HepG2 (cell line): ENCODE data around the gene PLB1. TPM values are rescaled to one million over a fixed set of nuclear protein-coding genes. Genes with fewer than 3 reads are reported as not detected.

ENCODE experiments used
- ATAC-seq: fragments of 200-7000 bp; cut with Tn5 transposase; 3 replicates; pipeline ENCODE4 v1.9.1; 2020; ENCODE audit warnings: mild to moderate bottlenecking, moderate library complexity
- BruUV-seq: library from RNA; stranded (reverse); fragments of 400-500 nt; replicated peaks from 2 replicates; lab custom pipeline; 2021; lab: Mats Ljungman, UMichigan
- CTCF ChIA-PET: fragments of 300-600 bp; formaldehyde crosslinking; extraction: SDS; loops from one replicate; lab custom pipeline; 2021; ENCODE audit warnings: low total read pairs, inconsistent platforms, low intra/inter-chr PET ratio; lab: Yijun Ruan, JAX
- POLR2A ChIA-PET: fragments of 350-600 bp; sonication (Branson Sonifier 250); formaldehyde crosslinking; loops from one replicate; lab custom pipeline; 2020; ENCODE audit warnings: antibody characterized with exemption, inconsistent platforms; lab: Yijun Ruan, JAX
- DNase-seq: peaks from one replicate; pipeline ENCODE4 v3.0.0-alpha.2; 2015; ENCODE audit warnings: low spot score
- FAIRE-seq: peaks from 3 replicates; lab custom pipeline; 2011; peaks lifted over from hg19 to GRCh38; lab: Jason Lieb, UNC
- H2AFZ ChIP-seq: one replicate; pipeline ENCODE4 v1.6.1; 2011; ENCODE audit warnings: low read length, inconsistent platforms
- H3K27ac ChIP-seq: fragments of 300-600 bp; 3 replicates; pipeline ENCODE4 v1.8.0; 2011; ENCODE audit warnings: mixed run types, mild to moderate bottlenecking, mixed read lengths, low read length, inconsistent platforms; ENCODE audit not compliant: insufficient read depth; ENCODE audit errors: extremely low read length
- H3K27me3 ChIP-seq, 2 experiments: fragments of 200-600 bp in 1 of 2; 2 replicates in 1 of 2; 3 replicates in 1 of 2; pipeline versions ENCODE4 v1.6.0 to v1.8.0; 2011; ENCODE audit warnings: low read length in 2 of 2, mild to moderate bottlenecking in 2 of 2, moderate library complexity in 2 of 2, inconsistent platforms in 1 of 2; ENCODE audit not compliant: insufficient read depth in 2 of 2, control insufficient read depth in 1 of 2
- H3K36me3 ChIP-seq, 2 experiments: fragments of 200-600 bp in 1 of 2; replicated peaks in 1 of 2; 2 replicates in 1 of 2; 3 replicates in 1 of 2; pipeline versions ENCODE4 v1.5.1 to v1.8.0; 2011; ENCODE audit warnings: low read length in 2 of 2, inconsistent platforms in 1 of 2; ENCODE audit not compliant: insufficient read depth in 2 of 2, control insufficient read depth in 1 of 2
- H3K4me1 ChIP-seq: 2 replicates; pipeline ENCODE4 v1.5.1; 2012; ENCODE audit warnings: low read length, inconsistent platforms; ENCODE audit not compliant: insufficient read depth
- H3K4me2 ChIP-seq: 2 replicates; pipeline ENCODE4 v1.6.0; 2011; ENCODE audit warnings: low read depth, low read length, inconsistent platforms
- H3K4me3 ChIP-seq, 3 experiments: fragments of 200-600 bp in 1 of 3; sonication (generic), shearing (Covaris generic) in 1 of 3; replicated peaks in 1 of 3; 2 replicates each; pipeline ENCODE4 v1.5.1; 2011 to 2016; ENCODE audit warnings: low read length in 3 of 3, inconsistent platforms in 2 of 3, low read depth in 2 of 3, mild to moderate bottlenecking in 2 of 3, control low read depth in 1 of 3, mixed read lengths in 1 of 3; ENCODE audit not compliant: insufficient read depth in 1 of 3
- H3K79me2 ChIP-seq: one replicate; pipeline ENCODE4 v1.6.1; 2011; ENCODE audit warnings: low read length, inconsistent platforms; ENCODE audit not compliant: insufficient read depth
- H3K9ac ChIP-seq: 2 replicates; pipeline ENCODE4 v1.6.0; 2011; ENCODE audit warnings: mild to moderate bottlenecking, low read depth, low read length, inconsistent platforms; ENCODE audit not compliant: insufficient read depth
- H3K9me3 ChIP-seq: 2 replicates; pipeline ENCODE4 v1.5.1; 2012; ENCODE audit warnings: mild to moderate bottlenecking, low read length
- H4K20me1 ChIP-seq: 2 replicates; pipeline ENCODE4 v1.6.0; 2011; ENCODE audit warnings: inconsistent platforms, mild to moderate bottlenecking, low read length, moderate library complexity; ENCODE audit not compliant: insufficient read depth
- KAT8 ChIP-seq: IDR thresholded peaks from 2 replicates; pipeline ENCODE4 v1.6.1; 2016; ENCODE audit warnings: missing genetic modification reagents, missing compliant biosample characterization
- POLR2G ChIP-seq: fragments of 200-400 bp; formaldehyde crosslinking; IDR thresholded peaks from 2 replicates; pipeline ENCODE4 v1.6.1; 2018; ENCODE audit warnings: mild to moderate bottlenecking, low read depth, low read length, moderate library complexity
- REPIN1 ChIP-seq: sonication (generic); formaldehyde crosslinking; IDR thresholded peaks from 2 replicates; pipeline ENCODE4 v1.8.0; 2022; ENCODE audit warnings: missing genetic modification reagents, low read depth, mild to moderate bottlenecking, borderline replicate concordance
- SMYD3 ChIP-seq: sonication (generic); formaldehyde crosslinking; IDR thresholded peaks from 2 replicates; pipeline ENCODE4 v1.8.1; 2023; ENCODE audit warnings: mild to moderate bottlenecking, missing genetic modification reagents
- ZFP36 ChIP-seq: fragments of 150-350 bp; IDR thresholded peaks from 2 replicates; pipeline ENCODE4 v1.6.1; 2018; ENCODE audit warnings: borderline replicate concordance, low read length, low read depth; ENCODE audit not compliant: partially characterized antibody
- ZNF468 ChIP-seq: sonication (generic); formaldehyde crosslinking; IDR thresholded peaks from 2 replicates; pipeline ENCODE4 v1.8.0; 2022; ENCODE audit warnings: mild to moderate bottlenecking, moderate library complexity, missing genetic modification reagents
- ZNF563 ChIP-seq: sonication (generic); formaldehyde crosslinking; IDR thresholded peaks from 2 replicates; pipeline ENCODE4 v1.8.0; 2022; ENCODE audit warnings: mild to moderate bottlenecking, moderate library complexity, missing genetic modification reagents
- ZNF678 ChIP-seq: sonication (generic); formaldehyde crosslinking; IDR thresholded peaks from 2 replicates; pipeline ENCODE4 v1.4.0; 2020; ENCODE audit warnings: mild to moderate bottlenecking, missing genetic modification reagents
- WGBS: methylation state at CpG from one replicate; pipeline ENCODE4 v1.1.6; 2017; ENCODE audit warnings: low lambda C conversion rate; 5-methylcytosine and 5-hydroxymethylcytosine counted together
- in situ Hi-C: cut with HindIII; loops from 2 replicates; pipeline ENCODE4 v1.10.0; 2017; ENCODE audit warnings: low pct_unique_long_range_greater_than_20kb; ENCODE audit not compliant: extremely low pct_ligation_motif_present
- intact Hi-C: fragments of 100-400 bp; cut with micrococcal nuclease; formaldehyde crosslinking; loops from one replicate; pipeline ENCODE4 v1.10.0; 2022; ENCODE audit not compliant: unreplicated experiment
- polyA plus RNA-seq, 8 experiments: library from polyadenylated mRNA; depleted of rRNA in 3 of 8; stranded (reverse) in 7 of 8; unstranded in 1 of 8; fragments of >200 nt; fragmentation: Illumina TruSeq in 4 of 8; extraction: Trizol in 4 of 8; gene quantifications; 2 replicates each; pipeline versions ENCODE4 v1.2.1 to v1.2.3, GENCODE V29; 2011 to 2016; ENCODE audit warnings: low read depth in 4 of 8, missing spikeins in 1 of 8, mixed read lengths in 1 of 8; ENCODE audit not compliant: insufficient read depth in 1 of 8
- total RNA-seq, 5 experiments: library from RNA; depleted of rRNA; stranded (reverse); fragments of >200 nt; fragmentation: Illumina TruSeq; extraction: Trizol; gene quantifications; 2 replicates each; pipeline ENCODE4 v1.2.3, GENCODE V29; 2016; ENCODE audit warnings: low read depth in 1 of 5
- TF ChIP-seq, protein P1 (sequence below): sonication (generic); formaldehyde crosslinking; IDR thresholded peaks from 2 replicates; pipeline ENCODE4 v1.5.0; 2020; ENCODE audit warnings: missing genetic modification reagents

Gene PLB1
- total and polyA plus RNA-seq, 2 of the 13 experiments (the other 11 are each of a cell fraction or from before 2014, with no cell fraction given): 0.20 to 1.8 TPM

GRCh38 chr2:28684142-28684858, 188.4 kb downstream of the PLB1 start:
- ATAC-seq (peak; percentile 57), DNase-seq (peak; percentile 23), FAIRE-seq (no peak)
- Histone ChIP-seq H3K4me2 (no peak overlapping the region), H3K9ac (no peak overlapping the region), H3K9me3 (no peaks in the 10 kb centered on the region), H3K4me3 (no peak overlapping the region), H3K4me1 (peaks cover 10% of the 10 kb centered on the region), H2AFZ (no peak overlapping the region), H3K36me3 (no peaks in the 10 kb centered on the region), H3K27ac (no peak overlapping the region), H3K27me3 (peaks cover 0 to 31% of the 10 kb centered on the region in 2 experiments; a peak in 3 of 5 replicates), H3K79me2 (no peaks in the 10 kb centered on the region), H4K20me1 (no peaks in the 10 kb centered on the region)
- intact Hi-C loops (no loop called here), in situ Hi-C loops (no loop called here)
- ChIA-PET POLR2A (no interaction called here), CTCF (no interaction called here)
- whole genome bisulfite sequencing: 29% methylated on average over 12 of the region's 13 CpGs
- BruUV-seq: no TSS peak
- TF ChIP-seq POLR2G (no peak), ZNF468 (CRISPR knock-in tag) (0 out of 2 replicates have a peak, but pooled peaks have one; percentile 44)

DNA sequence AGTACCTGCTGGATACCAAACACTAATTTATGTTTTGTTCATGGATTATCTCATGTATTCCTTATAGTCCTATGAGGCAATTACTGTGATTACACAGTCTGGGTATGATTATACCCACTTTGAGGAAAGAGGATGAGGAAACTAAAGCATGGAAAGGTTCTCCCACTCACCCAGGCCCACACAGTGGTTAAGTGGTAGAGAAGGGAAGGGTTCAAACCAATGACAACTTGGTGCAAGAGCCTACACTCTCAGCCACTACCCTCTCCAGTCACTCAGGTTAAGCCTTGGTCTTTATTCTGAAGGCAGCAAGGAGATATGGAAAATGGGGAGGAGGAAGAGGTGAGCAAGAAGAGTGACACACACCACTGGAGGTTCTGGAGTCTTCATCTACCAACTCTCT, 191.3 kb downstream of the PLB1 start:
- peaks cover 0 to 28% of the 10 kb centered on the region in 2 experiments; a peak in 2 of 5 replicates for H3K27me3 ChIP-seq
- CTCF ChIA-PET: no interaction called here
- H3K4me2 ChIP-seq: no peak overlapping the region
- no peaks in the 10 kb centered on the region for H3K36me3 ChIP-seq
- no peak overlapping the region for H3K27ac ChIP-seq
- H3K79me2 ChIP-seq: no peaks in the 10 kb centered on the region
- intact Hi-C loops: no loop called here
- no peak for ATAC-seq
- no peaks in the 10 kb centered on the region for H3K9me3 ChIP-seq
- no peaks in the 10 kb centered on the region for H4K20me1 ChIP-seq
- H2AFZ ChIP-seq: no peak overlapping the region
- BruUV-seq: no TSS peak
- H3K9ac ChIP-seq: no peak overlapping the region
- POLR2A ChIA-PET: no interaction called here
- DNase-seq: no peak
- FAIRE-seq: no peak
- H3K4me1 ChIP-seq: peaks cover 23% of the 10 kb centered on the region
- H3K4me3 ChIP-seq: no peak overlapping the region
- in situ Hi-C loops: no loop called here
- no peak for TF ChIP-seq ZNF563
- TF ChIP-seq, protein P1, sequence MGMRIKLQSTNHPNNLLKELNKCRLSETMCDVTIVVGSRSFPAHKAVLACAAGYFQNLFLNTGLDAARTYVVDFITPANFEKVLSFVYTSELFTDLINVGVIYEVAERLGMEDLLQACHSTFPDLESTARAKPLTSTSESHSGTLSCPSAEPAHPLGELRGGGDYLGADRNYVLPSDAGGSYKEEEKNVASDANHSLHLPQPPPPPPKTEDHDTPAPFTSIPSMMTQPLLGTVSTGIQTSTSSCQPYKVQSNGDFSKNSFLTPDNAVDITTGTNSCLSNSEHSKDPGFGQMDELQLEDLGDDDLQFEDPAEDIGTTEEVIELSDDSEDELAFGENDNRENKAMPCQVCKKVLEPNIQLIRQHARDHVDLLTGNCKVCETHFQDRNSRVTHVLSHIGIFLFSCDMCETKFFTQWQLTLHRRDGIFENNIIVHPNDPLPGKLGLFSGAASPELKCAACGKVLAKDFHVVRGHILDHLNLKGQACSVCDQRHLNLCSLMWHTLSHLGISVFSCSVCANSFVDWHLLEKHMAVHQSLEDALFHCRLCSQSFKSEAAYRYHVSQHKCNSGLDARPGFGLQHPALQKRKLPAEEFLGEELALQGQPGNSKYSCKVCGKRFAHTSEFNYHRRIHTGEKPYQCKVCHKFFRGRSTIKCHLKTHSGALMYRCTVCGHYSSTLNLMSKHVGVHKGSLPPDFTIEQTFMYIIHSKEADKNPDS (CRISPR knock-in tag): no peak
- no peak for TF ChIP-seq REPIN1 (CRISPR knock-in tag)
- no peak for TF ChIP-seq ZNF678 (CRISPR knock-in tag)
- TF ChIP-seq ZFP36: no peak
- no peak for TF ChIP-seq KAT8 (CRISPR knock-in tag)
- TF ChIP-seq SMYD3 (CRISPR knock-in tag): no peak
